Astrocyte of the spinal cord (primary cell): ENCODE results near the gene CDK11B.

Experiments
- DNase-seq: peaks from one replicate; pipeline ENCODE4 v3.0.0; 2011; ENCODE audit warnings: low read depth, low spot score
- H3K4me3 ChIP-seq: 2 replicates; pipeline ENCODE4 v1.5.1; 2011; ENCODE audit warnings: low read depth, mild to moderate bottlenecking, low read length, moderate library complexity
- in situ Hi-C: cut with HindIII; loops from 2 replicates; pipeline ENCODE4 v1.10.0; 2017; ENCODE audit warnings: low sequenced_read_pairs
- TF ChIP-seq, protein P1 (sequence below): IDR thresholded peaks from 2 replicates; pipeline ENCODE4 v1.5.1; 2012; ENCODE audit warnings: low read depth, mild to moderate bottlenecking, low read length, inconsistent platforms

The CDK11B gene

DNA sequence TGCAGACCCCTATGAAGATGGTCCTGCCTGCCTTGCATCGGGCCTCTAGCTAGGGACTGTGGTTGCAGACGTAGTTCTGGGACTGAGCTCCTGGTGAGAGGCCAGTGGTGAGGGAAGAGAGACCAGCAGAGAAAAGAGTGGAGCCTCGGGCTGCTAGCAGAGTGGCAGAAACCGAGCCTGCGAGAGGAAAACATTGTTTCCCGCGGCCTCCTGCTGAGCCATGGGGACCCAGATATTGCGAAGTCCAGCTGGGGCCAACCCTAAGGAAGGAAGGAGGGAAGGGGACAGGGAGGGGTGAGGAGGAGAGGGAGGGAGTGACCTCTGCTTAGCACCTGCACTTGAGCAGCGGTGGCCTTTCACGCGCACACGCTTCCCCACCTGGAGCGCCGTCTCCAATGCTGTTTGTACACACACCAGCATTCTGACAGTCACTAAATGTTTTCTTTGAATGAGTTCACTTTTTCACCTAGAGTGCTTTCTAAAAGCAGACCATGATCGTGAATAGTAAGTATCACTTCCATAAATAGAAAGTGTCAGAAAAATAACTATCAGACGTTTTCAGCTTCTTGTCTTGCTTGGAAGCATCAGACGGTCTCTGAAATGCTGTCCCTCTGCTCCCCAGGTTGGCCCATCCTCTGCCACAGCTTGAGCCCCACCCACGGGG is 56.4 kb downstream of the CDK11B start:
- DNase-seq = no peak

GRCh38 chr1:1601564-1602303 is 57.1 kb downstream of the CDK11B start:
- H3K4me3 ChIP-seq = no peak overlapping the region
- in situ Hi-C loops = no loop called here
- DNase-seq = no peak
- TF ChIP-seq, protein P1, sequence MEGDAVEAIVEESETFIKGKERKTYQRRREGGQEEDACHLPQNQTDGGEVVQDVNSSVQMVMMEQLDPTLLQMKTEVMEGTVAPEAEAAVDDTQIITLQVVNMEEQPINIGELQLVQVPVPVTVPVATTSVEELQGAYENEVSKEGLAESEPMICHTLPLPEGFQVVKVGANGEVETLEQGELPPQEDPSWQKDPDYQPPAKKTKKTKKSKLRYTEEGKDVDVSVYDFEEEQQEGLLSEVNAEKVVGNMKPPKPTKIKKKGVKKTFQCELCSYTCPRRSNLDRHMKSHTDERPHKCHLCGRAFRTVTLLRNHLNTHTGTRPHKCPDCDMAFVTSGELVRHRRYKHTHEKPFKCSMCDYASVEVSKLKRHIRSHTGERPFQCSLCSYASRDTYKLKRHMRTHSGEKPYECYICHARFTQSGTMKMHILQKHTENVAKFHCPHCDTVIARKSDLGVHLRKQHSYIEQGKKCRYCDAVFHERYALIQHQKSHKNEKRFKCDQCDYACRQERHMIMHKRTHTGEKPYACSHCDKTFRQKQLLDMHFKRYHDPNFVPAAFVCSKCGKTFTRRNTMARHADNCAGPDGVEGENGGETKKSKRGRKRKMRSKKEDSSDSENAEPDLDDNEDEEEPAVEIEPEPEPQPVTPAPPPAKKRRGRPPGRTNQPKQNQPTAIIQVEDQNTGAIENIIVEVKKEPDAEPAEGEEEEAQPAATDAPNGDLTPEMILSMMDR = no peak

More for the DNA sequence above, 56.4 kb downstream of the CDK11B start:
- no peak overlapping the region for H3K4me3 ChIP-seq
- in situ Hi-C loops = no loop called here
- TF ChIP-seq, protein P1 = no peak

DNA sequence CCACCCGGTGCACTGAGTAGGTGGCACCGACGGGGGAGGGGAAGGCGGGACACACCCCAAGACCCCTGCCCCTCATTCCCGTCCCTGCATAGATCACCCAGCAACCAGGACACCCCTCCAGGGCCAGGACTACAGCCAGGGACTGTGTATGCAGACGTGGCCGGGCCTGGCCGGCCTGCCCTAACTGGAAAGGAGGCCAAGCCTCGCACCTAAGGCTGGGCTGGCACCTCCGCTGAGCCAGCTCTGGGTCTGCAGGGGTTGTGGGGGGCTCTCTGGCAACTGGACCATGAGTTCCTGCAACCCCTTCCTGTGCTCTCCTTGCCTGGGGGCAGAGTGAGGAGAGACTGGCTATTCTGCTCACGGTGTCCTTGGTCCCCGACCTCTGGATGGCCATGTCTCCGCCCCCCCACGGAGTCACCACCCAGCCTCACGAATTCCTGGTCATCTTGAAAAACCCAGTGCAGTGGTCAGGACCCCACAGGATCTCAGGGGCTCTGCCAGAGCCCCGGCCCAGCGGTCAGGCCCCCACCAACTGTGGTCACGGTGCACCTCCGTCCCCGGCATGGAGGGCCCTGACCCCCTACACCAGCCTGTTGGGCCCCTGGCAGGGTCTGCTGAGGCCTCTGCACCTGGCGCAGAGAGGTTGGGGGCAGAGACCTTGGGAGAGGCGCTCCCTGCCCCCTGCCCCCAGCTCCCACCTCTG is 57.8 kb downstream of the CDK11B start:
- TF ChIP-seq, protein P1 = no peak
- no peak overlapping the region for H3K4me3 ChIP-seq
- DNase-seq = no peak
- in situ Hi-C loops = no loop called here

DNA sequence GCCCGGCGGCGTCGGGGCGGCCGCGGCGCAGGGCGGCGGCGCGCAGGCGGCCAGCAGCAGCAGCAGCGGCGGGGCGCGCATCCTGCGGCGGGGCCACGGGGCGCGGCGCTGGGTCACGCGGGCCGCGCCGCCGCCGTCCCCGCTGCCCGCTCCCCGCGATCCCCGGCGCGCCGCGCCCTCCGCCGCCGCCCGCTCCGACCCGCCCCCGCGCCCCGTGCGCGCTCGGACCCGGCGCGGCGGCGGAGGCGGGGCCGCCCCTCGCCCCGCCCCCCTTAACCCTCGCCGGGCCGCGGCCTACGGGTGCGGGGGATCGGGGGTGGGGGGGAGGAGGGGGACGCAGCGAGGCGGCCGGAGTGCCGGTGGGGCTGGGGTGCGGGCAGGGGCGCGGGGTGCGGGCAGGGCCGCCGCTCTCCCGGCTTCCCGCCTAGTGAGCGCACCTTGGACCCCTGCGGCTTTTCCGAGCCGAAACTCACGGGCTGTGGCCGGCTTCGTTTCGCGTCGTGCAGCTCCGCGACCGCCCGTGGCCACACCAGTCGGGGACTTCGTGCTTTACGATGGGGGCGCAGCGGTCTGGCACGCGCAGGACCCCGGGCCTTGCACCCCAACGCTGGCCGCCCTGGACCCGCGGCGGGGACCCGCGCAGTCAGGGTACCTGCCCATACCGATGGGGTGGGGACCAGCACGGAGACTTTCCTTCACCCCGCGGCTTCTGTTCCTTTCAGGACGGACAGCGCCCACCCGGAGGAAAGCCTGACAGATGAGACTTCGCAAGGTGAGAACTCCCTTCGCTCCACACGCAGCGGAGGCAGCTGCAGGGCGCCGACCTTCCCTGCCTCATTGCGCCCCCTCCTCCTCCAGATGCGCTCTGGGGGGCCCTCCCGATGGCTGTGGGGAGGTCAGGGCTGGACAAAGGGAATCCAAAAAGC is 58.6 kb downstream of the CDK11B start, which contains the start of gene FNDC10:
Gene FNDC10, minus strand, starts transcription at position 201 of the 926 bp plus-strand sequence. Its CDS starts 120 bp downstream, at position 81.
- in situ Hi-C loops = no loop called here

DNA sequence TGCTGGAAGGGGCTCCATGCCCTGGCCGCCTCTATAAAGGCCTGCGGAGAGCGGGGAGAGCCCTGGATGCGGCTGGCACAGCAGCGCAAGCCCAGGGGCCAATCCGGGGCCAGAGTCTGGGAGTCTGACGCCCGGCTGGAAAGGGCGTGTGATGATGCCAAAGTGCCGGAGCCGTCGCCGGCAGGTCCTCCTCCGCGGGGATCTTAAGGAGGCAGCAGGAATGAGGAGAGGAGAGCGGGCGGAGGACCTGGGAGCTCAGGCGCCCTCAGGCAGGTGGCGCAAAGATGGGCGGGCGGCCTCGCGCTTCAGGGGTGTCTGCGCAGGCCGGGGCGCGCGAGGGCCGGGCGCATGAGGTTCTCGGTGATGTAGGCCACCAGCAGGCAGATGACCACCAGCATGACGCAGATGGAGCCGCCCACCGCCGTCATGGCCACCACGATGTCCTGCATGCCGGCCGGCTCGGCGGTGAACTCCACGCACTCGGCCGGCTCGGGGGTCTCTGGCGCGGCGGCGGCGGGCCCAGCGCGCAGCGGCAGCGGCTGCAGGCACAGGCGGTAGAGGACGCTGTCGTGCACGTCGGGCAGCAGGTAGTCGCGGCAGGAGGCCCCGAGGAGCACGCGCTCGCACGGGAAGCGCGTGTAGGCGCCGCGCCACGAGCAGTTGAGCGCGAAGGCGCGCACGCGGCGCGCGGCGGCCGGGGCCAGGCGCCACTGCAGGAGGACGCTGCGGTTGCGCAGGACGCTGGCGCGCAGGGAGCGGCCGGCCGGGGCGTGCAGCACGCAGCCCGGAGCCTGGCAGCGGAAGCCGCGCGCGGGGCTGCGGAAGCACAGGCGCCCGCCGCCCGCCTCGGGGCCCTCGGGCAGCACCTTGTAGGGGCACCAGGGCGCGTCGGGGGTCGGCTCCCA is 59.5 kb downstream of the CDK11B start:
- DNase-seq = no peak
- in situ Hi-C loops = no loop called here
- TF ChIP-seq, protein P1 = no peak
- no peak overlapping the region for H3K4me3 ChIP-seq

More for the DNA sequence above, 58.6 kb downstream of the CDK11B start, which contains the start of gene FNDC10:
- no peak for DNase-seq
- H3K4me3 ChIP-seq = peak within 1 kb of the TSS; percentile 20
- TF ChIP-seq, protein P1 = no peak
